Liver (tissue), 10 donors: ENCODE measurements around the gene MDP1. TPM values are rescaled to one million over a fixed set of nuclear protein-coding genes. Genes with fewer than 3 reads are reported as not detected.

Source experiments
- DNase-seq: peaks from one replicate; pipeline ENCODE4 v3.0.0-alpha.2; 2017; ENCODE audit warnings: low spot score
- H3K27ac ChIP-seq, 2 donors: one replicate each; pipeline ENCODE4 v1.7.0; 2013; ENCODE audit warnings: inconsistent platforms in 2 of 2, low read length in 2 of 2, control low read depth in 1 of 2, low read depth in 1 of 2, mild to moderate bottlenecking in 1 of 2
- H3K27me3 ChIP-seq, 4 donors: one replicate each; pipeline versions ENCODE4 v1.6.1 to v1.7.0; 2013; ENCODE audit warnings: low read length in 3 of 4, inconsistent platforms in 1 of 4, mild to moderate bottlenecking in 1 of 4, moderate library complexity in 1 of 4; ENCODE audit not compliant: control insufficient read depth in 4 of 4, insufficient read depth in 4 of 4
- H3K36me3 ChIP-seq, 4 donors: one replicate each; pipeline versions ENCODE4 v1.6.1 to v1.7.0; 2013; ENCODE audit warnings: low read length in 3 of 4, mild to moderate bottlenecking in 3 of 4, low read depth in 1 of 4, moderate library complexity in 1 of 4; ENCODE audit not compliant: control insufficient read depth in 4 of 4, insufficient read depth in 3 of 4
- H3K4me1 ChIP-seq, 4 donors: one replicate each; pipeline versions ENCODE4 v1.6.1 to v1.7.0; 2013; ENCODE audit warnings: low read length in 3 of 4, mild to moderate bottlenecking in 3 of 4, moderate library complexity in 1 of 4; ENCODE audit not compliant: control insufficient read depth in 4 of 4, insufficient read depth in 4 of 4
- H3K4me3 ChIP-seq, 3 donors: one replicate each; pipeline versions ENCODE4 v1.6.1 to v1.7.0; 2013; ENCODE audit warnings: low read length in 3 of 3, control low read depth in 1 of 3, low read depth in 1 of 3, mild to moderate bottlenecking in 1 of 3
- H3K9ac ChIP-seq, 2 donors: one replicate each; pipeline ENCODE4 v1.7.0; 2013; ENCODE audit warnings: low read length in 2 of 2, mild to moderate bottlenecking in 2 of 2, moderate library complexity in 2 of 2, control low read depth in 1 of 2, low read depth in 1 of 2
- H3K9me3 ChIP-seq, 4 donors: one replicate each; pipeline versions ENCODE4 v1.6.1 to v1.7.0; 2013; ENCODE audit warnings: low read length in 3 of 4; ENCODE audit not compliant: control insufficient read depth in 4 of 4
- ATF3 ChIP-seq: IDR thresholded peaks from 2 replicates; pipeline ENCODE4 v1.6.1; 2016; ENCODE audit warnings: antibody characterized with exemption
- FOXA1 ChIP-seq: IDR thresholded peaks from 2 replicates; pipeline ENCODE4 v1.6.1; 2016; ENCODE audit warnings: antibody characterized with exemption
- FOXA2 ChIP-seq: IDR thresholded peaks from 2 replicates; pipeline ENCODE4 v1.6.1; 2016; ENCODE audit warnings: antibody characterized with exemption
- HNF4G ChIP-seq: IDR thresholded peaks from 2 replicates; pipeline ENCODE4 v1.6.1; 2016; ENCODE audit warnings: antibody characterized with exemption
- JUND ChIP-seq, 2 donors: IDR thresholded peaks; 2 replicates each; pipeline ENCODE4 v1.6.1; 2016; ENCODE audit warnings: antibody characterized with exemption in 2 of 2
- NR2F2 ChIP-seq: IDR thresholded peaks from 2 replicates; pipeline ENCODE4 v1.6.1; 2016; ENCODE audit warnings: antibody characterized with exemption
- RAD21 ChIP-seq, 2 donors: IDR thresholded peaks; 2 replicates each; pipeline ENCODE4 v1.6.1; 2016; ENCODE audit warnings: antibody characterized with exemption in 2 of 2, mild to moderate bottlenecking in 2 of 2
- RXRA ChIP-seq, 2 donors: IDR thresholded peaks; 2 replicates each; pipeline ENCODE4 v1.6.1; 2017 to 2018; ENCODE audit warnings: antibody characterized with exemption in 2 of 2, mild to moderate bottlenecking in 1 of 2
- SP1 ChIP-seq: IDR thresholded peaks from 2 replicates; pipeline ENCODE4 v1.6.1; 2018; ENCODE audit warnings: antibody characterized with exemption, mild to moderate bottlenecking
- WGBS: extraction: QIAGEN DNeasy Blood & Tissue Kit; methylation state at CpG from one replicate; pipeline ENCODE4 v1.1.7; 2013; 5-methylcytosine and 5-hydroxymethylcytosine counted together
- polyA plus RNA-seq, 2 donors: library from polyadenylated mRNA; stranded (reverse) in 1 of 2; unstranded in 1 of 2; fragments of 200-250 nt in 1 of 2; fragments of >200 nt in 1 of 2; fragmentation: Nextera tagmentation in 1 of 2; extraction: Ambion mirVana in 1 of 2; gene quantifications; one replicate each; pipeline versions ENCODE4 v1.2.1 to v1.2.3, GENCODE V29; 2013 to 2015
- small RNA-seq: library from RNA; depleted of rRNA; stranded (forward); fragments of <200 nt; gene quantifications from one replicate; pipeline ENCODE3, GENCODE V24; 2014
- total RNA-seq, 2 donors: library from RNA; depleted of rRNA; stranded (reverse); fragments of >200 nt; gene quantifications; one replicate each; pipeline ENCODE4 v1.2.3, GENCODE V29; 2014
- TF ChIP-seq, protein P1 (sequence below): IDR thresholded peaks from 2 replicates; pipeline ENCODE4 v1.6.1; 2016; ENCODE audit warnings: antibody characterized with exemption, mild to moderate bottlenecking
- donor health status: healthy.
- donor health status: healthy.
- donor health status: healthy.
- donor health status: healthy.
- donor health status: healthy.

The MDP1 gene
- total and polyA plus RNA-seq, 4 donors, result 3.2 to 13.4 (median 7.0) TPM

GRCh38 chr14:24164518-24164991 lies 51.3 kb downstream of the MDP1 start:
- DNase-seq, result no peak
- no peaks in the 10 kb centered on the region for H3K9me3 ChIP-seq
- peaks cover 21 to 55% (median 39%) of the 10 kb centered on the region in 4 donors for H3K36me3 ChIP-seq
- H3K27ac ChIP-seq, result no peak overlapping the region
- no peaks in the 10 kb centered on the region for H3K27me3 ChIP-seq
- TF ChIP-seq ATF3 (no peak), JUND (IDR thresholded peaks at IDR 0.05) (no peak), SP1 (no peak), FOXA2 (no peak), RXRA (IDR thresholded peaks at IDR 0.05) (no peak), FOXA1 (no peak), RAD21 (IDR thresholded peaks at IDR 0.05) (no peak), NR2F2 (no peak), HNF4G (no peak)
- TF ChIP-seq, protein P1, sequence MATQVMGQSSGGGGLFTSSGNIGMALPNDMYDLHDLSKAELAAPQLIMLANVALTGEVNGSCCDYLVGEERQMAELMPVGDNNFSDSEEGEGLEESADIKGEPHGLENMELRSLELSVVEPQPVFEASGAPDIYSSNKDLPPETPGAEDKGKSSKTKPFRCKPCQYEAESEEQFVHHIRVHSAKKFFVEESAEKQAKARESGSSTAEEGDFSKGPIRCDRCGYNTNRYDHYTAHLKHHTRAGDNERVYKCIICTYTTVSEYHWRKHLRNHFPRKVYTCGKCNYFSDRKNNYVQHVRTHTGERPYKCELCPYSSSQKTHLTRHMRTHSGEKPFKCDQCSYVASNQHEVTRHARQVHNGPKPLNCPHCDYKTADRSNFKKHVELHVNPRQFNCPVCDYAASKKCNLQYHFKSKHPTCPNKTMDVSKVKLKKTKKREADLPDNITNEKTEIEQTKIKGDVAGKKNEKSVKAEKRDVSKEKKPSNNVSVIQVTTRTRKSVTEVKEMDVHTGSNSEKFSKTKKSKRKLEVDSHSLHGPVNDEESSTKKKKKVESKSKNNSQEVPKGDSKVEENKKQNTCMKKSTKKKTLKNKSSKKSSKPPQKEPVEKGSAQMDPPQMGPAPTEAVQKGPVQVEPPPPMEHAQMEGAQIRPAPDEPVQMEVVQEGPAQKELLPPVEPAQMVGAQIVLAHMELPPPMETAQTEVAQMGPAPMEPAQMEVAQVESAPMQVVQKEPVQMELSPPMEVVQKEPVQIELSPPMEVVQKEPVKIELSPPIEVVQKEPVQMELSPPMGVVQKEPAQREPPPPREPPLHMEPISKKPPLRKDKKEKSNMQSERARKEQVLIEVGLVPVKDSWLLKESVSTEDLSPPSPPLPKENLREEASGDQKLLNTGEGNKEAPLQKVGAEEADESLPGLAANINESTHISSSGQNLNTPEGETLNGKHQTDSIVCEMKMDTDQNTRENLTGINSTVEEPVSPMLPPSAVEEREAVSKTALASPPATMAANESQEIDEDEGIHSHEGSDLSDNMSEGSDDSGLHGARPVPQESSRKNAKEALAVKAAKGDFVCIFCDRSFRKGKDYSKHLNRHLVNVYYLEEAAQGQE, result no peak
- H3K4me3 ChIP-seq, result no peak overlapping the region
- 95% methylated on average over 14 of the region's 14 CpGs for WGBS
- H3K4me1 ChIP-seq, result peaks cover 8 to 34% (median 28%) of the 10 kb centered on the region in 4 donors
- no peak overlapping the region for H3K9ac ChIP-seq

Small RNAs within 50 kb of the gene (small RNA-seq; reads per million reads assigned to genes)
- gene AL136295.4 (not detected), gene CHMP4A (not detected), gene IPO4 (not detected), gene IRF9 (0.09 reads per million), gene MDP1 (not detected)

Other genes with a start within 250 kb of the MDP1 start
Only the 30 nearest of the 34 such genes appear.
- gene CARMIL3, start 164.1 kb downstream of the MDP1 start, total RNA-seq, result under 1 TPM; 0.05 to 0.17 TPM
- under 1 TPM; 0.17 TPM for gene CARMIL3, start 164.1 kb downstream of the MDP1 start, polyA plus RNA-seq
- not detected for gene CPNE6, start 144.5 kb downstream of the MDP1 start, total RNA-seq
- under 1 TPM; 0.05 to 0.17 TPM for gene CPNE6, start 144.5 kb downstream of the MDP1 start, polyA plus RNA-seq
- 100 to 1,000 TPM in 1 of 2 donors, 10 to 100 TPM in 1; 39.8 to 205 TPM for gene PCK2, start 121.8 kb downstream of the MDP1 start, total RNA-seq
- 100 to 1,000 TPM; 236 to 250 TPM for gene PCK2, start 121.8 kb downstream of the MDP1 start, polyA plus RNA-seq
- gene DCAF11, start 101.3 kb downstream of the MDP1 start, total RNA-seq, result 100 to 1,000 TPM; 215 to 312 TPM
- 100 to 1,000 TPM in 1 of 2 donors, 10 to 100 TPM in 1; 30.1 to 119 TPM for gene DCAF11, start 101.3 kb downstream of the MDP1 start, polyA plus RNA-seq
- 1 to 10 TPM; 2.7 to 3.2 TPM for gene NRL, start 101.1 kb downstream of the MDP1 start, total RNA-seq
- 1 to 10 TPM; 1.5 to 2.9 TPM for gene NRL, start 101.1 kb downstream of the MDP1 start, polyA plus RNA-seq
- 1 to 10 TPM; 1.7 to 6.4 TPM for gene FITM1, start 85.4 kb downstream of the MDP1 start, total RNA-seq
- 10 to 100 TPM; 11.9 to 16.1 TPM for gene FITM1, start 85.4 kb downstream of the MDP1 start, polyA plus RNA-seq
- gene PSME1, start 79.9 kb downstream of the MDP1 start, total RNA-seq, result 10 to 100 TPM; 63.3 to 71.9 TPM
- gene PSME1, start 79.9 kb downstream of the MDP1 start, polyA plus RNA-seq, result 100 to 1,000 TPM; 131 to 237 TPM
- gene EMC9, start 74.5 kb downstream of the MDP1 start, total RNA-seq, result 10 to 100 TPM in 1 of 2 donors, 1 to 10 TPM in 1; 8.6 to 10.5 TPM
- 10 to 100 TPM; 16.2 to 17.8 TPM for gene EMC9, start 74.5 kb downstream of the MDP1 start, polyA plus RNA-seq
- 10 to 100 TPM; 56.9 to 62.3 TPM for gene PSME2, start 69.5 kb downstream of the MDP1 start, total RNA-seq
- 100 to 1,000 TPM; 123 to 247 TPM for gene PSME2, start 69.5 kb downstream of the MDP1 start, polyA plus RNA-seq
- 10 to 100 TPM; 16.3 to 36.0 TPM for gene RNF31, start 68.6 kb downstream of the MDP1 start, total RNA-seq
- 10 to 100 TPM; 20.3 to 21.6 TPM for gene RNF31, start 68.6 kb downstream of the MDP1 start, polyA plus RNA-seq
- 10 to 100 TPM; 44.2 to 57.8 TPM for gene IRF9, start 54.8 kb downstream of the MDP1 start, total RNA-seq
- 10 to 100 TPM; 37.9 to 60.9 TPM for gene IRF9, start 54.8 kb downstream of the MDP1 start, polyA plus RNA-seq
- gene REC8, start 44.0 kb downstream of the MDP1 start, total RNA-seq, result 1 to 10 TPM; 3.8 to 4.7 TPM
- 1 to 10 TPM; 2.3 to 3.8 TPM for gene REC8, start 44.0 kb downstream of the MDP1 start, polyA plus RNA-seq
- 10 to 100 TPM; 16.3 to 29.8 TPM for gene IPO4, start 27.2 kb downstream of the MDP1 start, total RNA-seq
- 10 to 100 TPM; 13.6 to 32.9 TPM for gene IPO4, start 27.2 kb downstream of the MDP1 start, polyA plus RNA-seq
- gene TM9SF1, start 20.6 kb downstream of the MDP1 start, total RNA-seq, result 10 to 100 TPM; 27.5 to 76.2 TPM
- gene TM9SF1, start 20.6 kb downstream of the MDP1 start, polyA plus RNA-seq, result 10 to 100 TPM; 30.0 to 46.9 TPM
- gene TSSK4, start 10.4 kb downstream of the MDP1 start, total RNA-seq, result under 1 TPM in 1 of 2 donors, not detected in 1; 0.33 TPM
- gene TSSK4, start 10.4 kb downstream of the MDP1 start, polyA plus RNA-seq, result under 1 TPM in 1 of 2 donors, not detected in 1; 0.25 TPM
- gene CHMP4A, start 2.6 kb downstream of the MDP1 start, total RNA-seq, result 10 to 100 TPM; 14.6 to 19.6 TPM
- gene CHMP4A, start 2.6 kb downstream of the MDP1 start, polyA plus RNA-seq, result 10 to 100 TPM; 36.3 to 38.7 TPM
- gene NEDD8, start 16.3 kb upstream of the MDP1 start, total RNA-seq, result 10 to 100 TPM; 32.3 to 49.3 TPM
- gene NEDD8, start 16.3 kb upstream of the MDP1 start, polyA plus RNA-seq, result 100 to 1,000 TPM; 107 to 136 TPM
- gene GMPR2, start 16.9 kb upstream of the MDP1 start, total RNA-seq, result 10 to 100 TPM; 28.6 to 29.8 TPM
- 10 to 100 TPM; 34.9 to 42.7 TPM for gene GMPR2, start 16.9 kb upstream of the MDP1 start, polyA plus RNA-seq
- gene TINF2, start 26.6 kb upstream of the MDP1 start, total RNA-seq, result 10 to 100 TPM; 23.5 to 25.1 TPM
- gene TINF2, start 26.6 kb upstream of the MDP1 start, polyA plus RNA-seq, result 10 to 100 TPM; 14.4 to 24.3 TPM
- gene TGM1, start 47.1 kb upstream of the MDP1 start, total RNA-seq, result 1 to 10 TPM; 1.1 to 1.5 TPM
- under 1 TPM; 0.28 to 0.39 TPM for gene TGM1, start 47.1 kb upstream of the MDP1 start, polyA plus RNA-seq
- 10 to 100 TPM in 1 of 2 donors, 1 to 10 TPM in 1; 7.5 to 19.7 TPM for gene RABGGTA, start 55.5 kb upstream of the MDP1 start, total RNA-seq
- 10 to 100 TPM; 11.7 to 14.7 TPM for gene RABGGTA, start 55.5 kb upstream of the MDP1 start, polyA plus RNA-seq
- 10 to 100 TPM; 30.3 to 84.9 TPM for gene DHRS1, start 83.7 kb upstream of the MDP1 start, total RNA-seq
- 10 to 100 TPM; 40.3 to 60.1 TPM for gene DHRS1, start 83.7 kb upstream of the MDP1 start, polyA plus RNA-seq
- 10 to 100 TPM; 12.3 to 18.2 TPM for gene NOP9, start 83.8 kb upstream of the MDP1 start, total RNA-seq
- 1 to 10 TPM; 3.8 to 7.1 TPM for gene NOP9, start 83.8 kb upstream of the MDP1 start, polyA plus RNA-seq
- gene CIDEB, start 91.9 kb upstream of the MDP1 start, total RNA-seq, result 100 to 1,000 TPM in 1 of 2 donors, 10 to 100 TPM in 1; 32.1 to 142 TPM
- gene CIDEB, start 91.9 kb upstream of the MDP1 start, polyA plus RNA-seq, result 100 to 1,000 TPM; 176 to 312 TPM
- gene LTB4R2, start 94.1 kb upstream of the MDP1 start, total RNA-seq, result 10 to 100 TPM in 1 of 2 donors, 1 to 10 TPM in 1; 2.5 to 11.3 TPM
- 1 to 10 TPM in 1 of 2 donors, under 1 TPM in 1; 0.28 to 1.2 TPM for gene LTB4R2, start 94.1 kb upstream of the MDP1 start, polyA plus RNA-seq
- 1 to 10 TPM; 2.1 to 5.0 TPM for gene LTB4R, start 95.4 kb upstream of the MDP1 start, total RNA-seq
- gene LTB4R, start 95.4 kb upstream of the MDP1 start, polyA plus RNA-seq, result 1 to 10 TPM in 1 of 2 donors, under 1 TPM in 1; 0.86 to 2.9 TPM
- 1 to 10 TPM; 2.2 to 7.2 TPM for gene ADCY4, start 119.0 kb upstream of the MDP1 start, total RNA-seq
- gene ADCY4, start 119.0 kb upstream of the MDP1 start, polyA plus RNA-seq, result 1 to 10 TPM; 2.2 to 5.8 TPM
- gene RIPK3, start 123.9 kb upstream of the MDP1 start, total RNA-seq, result 1 to 10 TPM; 2.7 to 2.9 TPM
- 1 to 10 TPM; 1.0 to 1.2 TPM for gene RIPK3, start 123.9 kb upstream of the MDP1 start, polyA plus RNA-seq
- gene NFATC4, start 152.1 kb upstream of the MDP1 start, total RNA-seq, result 1 to 10 TPM; 1.4 to 3.6 TPM
- gene NFATC4, start 152.1 kb upstream of the MDP1 start, polyA plus RNA-seq, result 1 to 10 TPM; 1.0 to 2.2 TPM
- gene NYNRIN, start 182.9 kb upstream of the MDP1 start, total RNA-seq, result 10 to 100 TPM in 1 of 2 donors, 1 to 10 TPM in 1; 2.5 to 11.0 TPM
- under 1 TPM; 0.89 to 0.99 TPM for gene NYNRIN, start 182.9 kb upstream of the MDP1 start, polyA plus RNA-seq